HEK293 (cell line): ENCODE data around the gene LRRFIP1.

ENCODE experiments used
- CTCF ChIP-seq: fragments of 450-650 bp; formaldehyde crosslinking; IDR thresholded peaks from 2 replicates; pipeline ENCODE4 v1.5.1; 2016; ENCODE audit warnings: missing biosample characterization, missing genetic modification characterization
- ELK4 ChIP-seq: IDR thresholded peaks from 2 replicates; pipeline ENCODE4 v1.6.1; 2011; ENCODE audit warnings: mild to moderate bottlenecking, low read depth, low read length, borderline replicate concordance
- REST ChIP-seq: fragments of 450-650 bp; formaldehyde crosslinking; IDR thresholded peaks from 2 replicates; pipeline ENCODE4 v1.5.1; 2016; ENCODE audit warnings: missing biosample characterization, missing genetic modification characterization
- ZBTB17 ChIP-seq: fragments of 450-650 bp; formaldehyde crosslinking; IDR thresholded peaks from 2 replicates; pipeline ENCODE4 v1.5.1; 2016; ENCODE audit warnings: missing biosample characterization, missing genetic modification characterization
- ZBTB7A ChIP-seq: fragments of 450-650 bp; formaldehyde crosslinking; IDR thresholded peaks from 2 replicates; pipeline ENCODE4 v1.5.1; 2016; ENCODE audit warnings: low read depth, missing biosample characterization, missing genetic modification characterization
- ZNF24 ChIP-seq: fragments of 450-650 bp; formaldehyde crosslinking; IDR thresholded peaks from 2 replicates; pipeline ENCODE4 v1.5.1; 2016; ENCODE audit warnings: missing biosample characterization, missing genetic modification characterization
- ZNF302 ChIP-seq: fragments of 450-650 bp; formaldehyde crosslinking; IDR thresholded peaks from 2 replicates; pipeline ENCODE4 v1.5.1; 2016; ENCODE audit warnings: missing biosample characterization, missing genetic modification characterization, low read depth
- ZNF423 ChIP-seq: fragments of 450-650 bp; formaldehyde crosslinking; IDR thresholded peaks from 2 replicates; pipeline ENCODE4 v1.5.1; 2016; ENCODE audit warnings: missing biosample characterization, missing genetic modification characterization
- ZNF529 ChIP-seq: fragments of 450-650 bp; formaldehyde crosslinking; IDR thresholded peaks from 2 replicates; pipeline ENCODE4 v1.5.1; 2017; ENCODE audit warnings: missing genetic modification characterization, missing biosample characterization; ENCODE audit not compliant: insufficient replicate concordance
- ZNF747 ChIP-seq: fragments of 450-650 bp; formaldehyde crosslinking; IDR thresholded peaks from 2 replicates; pipeline ENCODE4 v1.5.1; 2016; ENCODE audit warnings: missing biosample characterization, missing genetic modification characterization

GRCh38 chr2:237647176-237648015 is 20.0 kb downstream of the LRRFIP1 start:
- no peak for TF ChIP-seq CTCF (tag by site-specific recombination)
- TF ChIP-seq ZNF529: no peak
- TF ChIP-seq ELK4: no peak
- no peak for TF ChIP-seq ZBTB17 (tag by site-specific recombination)
- TF ChIP-seq ZBTB7A (tag by site-specific recombination): no peak
- TF ChIP-seq ZNF24 (tag by site-specific recombination): no peak
- no peak for TF ChIP-seq REST (tag by site-specific recombination)
- no peak for TF ChIP-seq ZNF423 (tag by site-specific recombination)
- no peak for TF ChIP-seq ZNF747 (tag by site-specific recombination)
- no peak for TF ChIP-seq ZNF302
